ENCODE measurements around the gene ADGRG6.

Gene ADGRG6

GRCh38 chr6:142395266-142395665 is 93.5 kb downstream of the ADGRG6 start:
- no peak overlapping the region for H3K9ac ChIP-seq (ENCODE audit: low read depth, low read length, poor library complexity, severe bottlenecking)
- H2AFZ ChIP-seq (ENCODE audit: low read length), result no peak overlapping the region
- H3K27me3 ChIP-seq (ENCODE audit: insufficient read depth, low read length, poor library complexity, severe bottlenecking), result no peaks in the 10 kb centered on the region
- no peaks in the 10 kb centered on the region for H4K20me1 ChIP-seq (ENCODE audit: insufficient read depth, low read length, poor library complexity, severe bottlenecking)
- H3K4me1 ChIP-seq (ENCODE audit: insufficient read depth, low read length, poor library complexity, severe bottlenecking), result peaks cover 32% of the 10 kb centered on the region
- peak overlapping the region; percentile 69 for H3K4me2 ChIP-seq (ENCODE audit: low read depth, low read length, poor library complexity, severe bottlenecking)
- peak overlapping the region; percentile 49 for H3K4me3 ChIP-seq (ENCODE audit: low read length, poor library complexity, severe bottlenecking)
- no peaks in the 10 kb centered on the region for H3K79me2 ChIP-seq (ENCODE audit: insufficient read depth, low read length)
- H3K9me3 ChIP-seq (ENCODE audit: insufficient read depth, low read depth, low read length), result no peaks in the 10 kb centered on the region
- no peaks in the 10 kb centered on the region for H3K9me2 ChIP-seq (replicated peaks; ENCODE audit: low read depth, low read length)
- TF ChIP-seq CTCF (conservative IDR thresholded peaks at IDR 0.05; ENCODE audit: low read length), result no peak
- TF ChIP-seq EZH2phosphoT487 (IDR thresholded peaks at IDR 0.05; ENCODE audit: borderline replicate concordance), result no peak
- H3F3A ChIP-seq (ENCODE audit: low read depth), result 0 out of 2 replicates have a peak, but pooled peaks cover 4% of the 10 kb centered on the region
- no peaks in the 10 kb centered on the region for H3K36me3 ChIP-seq (ENCODE audit: insufficient read depth, low read length)

GRCh38 chr6:142395768-142396231 is 94.0 kb downstream of the ADGRG6 start:
- no peaks in the 10 kb centered on the region for H3K27me3 ChIP-seq (ENCODE audit: insufficient read depth, low read length, poor library complexity, severe bottlenecking)
- TF ChIP-seq EZH2phosphoT487 (IDR thresholded peaks at IDR 0.05; ENCODE audit: borderline replicate concordance), result peak; percentile 98
- no peak for TF ChIP-seq CTCF (conservative IDR thresholded peaks at IDR 0.05; ENCODE audit: low read length)
- no peaks in the 10 kb centered on the region for H3K36me3 ChIP-seq (ENCODE audit: insufficient read depth, low read length)
- no peaks in the 10 kb centered on the region for H3K9me3 ChIP-seq (ENCODE audit: insufficient read depth, low read depth, low read length)
- no peaks in the 10 kb centered on the region for H3K9me2 ChIP-seq (replicated peaks; ENCODE audit: low read depth, low read length)
- peaks cover 37% of the 10 kb centered on the region for H3K4me1 ChIP-seq (ENCODE audit: insufficient read depth, low read length, poor library complexity, severe bottlenecking)
- peak overlapping the region; percentile 69 for H3K4me2 ChIP-seq (ENCODE audit: low read depth, low read length, poor library complexity, severe bottlenecking)
- no peak overlapping the region for H2AFZ ChIP-seq (ENCODE audit: low read length)
- no peak overlapping the region for H3K9ac ChIP-seq (ENCODE audit: low read depth, low read length, poor library complexity, severe bottlenecking)
- H4K20me1 ChIP-seq (ENCODE audit: insufficient read depth, low read length, poor library complexity, severe bottlenecking), result no peaks in the 10 kb centered on the region
- 0 out of 2 replicates have a peak, but pooled peaks cover 4% of the 10 kb centered on the region for H3F3A ChIP-seq (ENCODE audit: low read depth)
- H3K4me3 ChIP-seq (ENCODE audit: low read length, poor library complexity, severe bottlenecking), result peak overlapping the region; percentile 37
- H3K79me2 ChIP-seq (ENCODE audit: insufficient read depth, low read length), result no peaks in the 10 kb centered on the region

GRCh38 chr6:142398353-142398752 is 96.5 kb downstream of the ADGRG6 start:
- H3K4me1 ChIP-seq (ENCODE audit: insufficient read depth, low read length, poor library complexity, severe bottlenecking), result peaks cover 31% of the 10 kb centered on the region
- TF ChIP-seq CTCF (conservative IDR thresholded peaks at IDR 0.05; ENCODE audit: low read length), result no peak
- H3K9ac ChIP-seq (ENCODE audit: low read depth, low read length, poor library complexity, severe bottlenecking), result no peak overlapping the region
- no peaks in the 10 kb centered on the region for H3K9me2 ChIP-seq (replicated peaks; ENCODE audit: low read depth, low read length)
- no peak overlapping the region for H3K4me2 ChIP-seq (ENCODE audit: low read depth, low read length, poor library complexity, severe bottlenecking)
- H3K9me3 ChIP-seq (ENCODE audit: insufficient read depth, low read depth, low read length), result no peaks in the 10 kb centered on the region
- H4K20me1 ChIP-seq (ENCODE audit: insufficient read depth, low read length, poor library complexity, severe bottlenecking), result no peaks in the 10 kb centered on the region
- H2AFZ ChIP-seq (ENCODE audit: low read length), result no peak overlapping the region
- no peaks in the 10 kb centered on the region for H3K27me3 ChIP-seq (ENCODE audit: insufficient read depth, low read length, poor library complexity, severe bottlenecking)
- H3F3A ChIP-seq (ENCODE audit: low read depth), result 0 out of 2 replicates have a peak, but pooled peaks cover 4% of the 10 kb centered on the region
- no peaks in the 10 kb centered on the region for H3K36me3 ChIP-seq (ENCODE audit: insufficient read depth, low read length)
- no peak overlapping the region for H3K4me3 ChIP-seq (ENCODE audit: low read length, poor library complexity, severe bottlenecking)
- no peaks in the 10 kb centered on the region for H3K79me2 ChIP-seq (ENCODE audit: insufficient read depth, low read length)
